HG03175 (cell line): ENCODE measurements around the gene PSMG2.
"Not testable (repeated sequence)": the region's sequence is repeated elsewhere in the genome, so short reads cannot be mapped to it uniquely, and the experiment has no call there.

ENCODE experiments used
- ATAC-seq: cut with Tn5 transposase; IDR thresholded peaks from one replicate; pipeline ENCODE4 v1.9.1; 2021; ENCODE audit warnings: mild to moderate bottlenecking, moderate library complexity; ENCODE audit not compliant: unreplicated experiment

Gene PSMG2

DNA sequence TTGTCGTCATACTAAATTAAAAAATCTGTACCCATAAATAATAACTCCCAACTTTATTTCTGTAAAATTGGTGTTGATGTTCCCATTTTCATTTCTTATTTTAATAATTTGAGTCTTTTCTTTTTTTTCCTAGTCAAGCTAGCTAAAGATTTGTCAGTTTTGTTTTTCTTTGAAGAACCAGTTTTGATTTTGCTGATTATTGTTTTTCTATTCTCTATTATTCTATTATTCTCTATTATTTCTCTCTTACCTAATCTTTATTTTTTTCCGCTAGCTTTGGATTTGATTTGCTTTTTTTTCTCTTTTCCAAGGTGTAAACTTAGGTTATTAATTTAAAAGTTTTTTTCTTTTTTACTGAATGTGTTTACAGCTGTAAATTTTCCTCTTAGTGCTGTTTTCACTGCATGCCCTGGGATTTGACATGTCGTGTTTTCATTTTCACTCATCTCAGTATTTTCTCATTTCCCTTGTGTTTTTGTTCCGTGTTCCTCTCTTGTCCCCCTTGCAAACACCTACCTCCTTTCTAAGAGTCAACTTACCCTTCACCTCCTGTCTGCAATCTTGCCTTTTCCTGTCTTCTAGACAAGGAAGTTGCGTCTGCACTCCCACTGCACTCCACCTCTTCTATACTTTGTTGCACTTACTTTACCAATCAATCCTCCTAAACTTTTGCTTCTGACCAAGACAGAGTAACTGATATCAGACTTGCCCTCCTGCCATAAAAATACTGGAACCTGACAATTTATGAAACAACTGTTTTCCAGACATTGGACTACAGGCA lies 18.8 kb downstream of the PSMG2 start:
- no peak for ATAC-seq

DNA sequence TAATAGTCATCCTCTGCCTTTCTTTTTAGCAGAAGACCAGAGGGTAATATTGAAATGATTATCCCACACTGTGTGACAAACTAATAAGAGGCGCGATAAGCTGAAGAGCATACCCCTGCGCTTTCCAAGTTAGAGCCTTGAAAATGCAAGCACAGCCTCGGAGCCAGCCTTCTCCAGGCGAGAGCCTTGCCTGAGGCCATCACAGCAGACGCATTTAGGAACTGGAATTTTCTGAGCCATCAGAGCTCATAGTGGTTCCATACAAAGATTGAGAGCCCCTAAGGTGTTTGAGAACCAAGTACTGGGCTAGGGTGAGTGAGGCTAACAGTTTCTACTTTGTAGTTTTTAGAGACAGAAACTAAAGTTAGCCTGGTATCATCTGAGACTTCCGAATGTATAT lies 19.9 kb downstream of the PSMG2 start:
- no peak for ATAC-seq

DNA sequence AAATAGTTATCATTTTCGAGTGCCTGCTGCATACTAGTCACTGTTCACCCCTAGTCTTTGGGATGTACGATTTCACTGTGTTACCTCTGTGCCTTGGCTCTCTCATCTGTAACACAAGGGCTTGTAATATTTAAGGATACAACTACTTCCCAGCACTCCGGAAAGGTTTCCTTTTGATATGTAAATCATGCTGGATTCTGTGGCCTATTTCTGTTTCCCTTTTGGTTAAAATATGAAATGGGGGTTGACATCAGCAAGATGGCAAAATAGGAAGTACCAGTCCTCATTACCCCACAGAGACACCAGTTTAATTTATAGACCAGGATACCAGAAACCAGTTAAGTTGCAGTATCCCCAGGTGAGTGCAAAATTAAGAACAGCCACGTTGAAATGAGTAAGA lies 23.5 kb downstream of the PSMG2 start:
- ATAC-seq: no peak

DNA sequence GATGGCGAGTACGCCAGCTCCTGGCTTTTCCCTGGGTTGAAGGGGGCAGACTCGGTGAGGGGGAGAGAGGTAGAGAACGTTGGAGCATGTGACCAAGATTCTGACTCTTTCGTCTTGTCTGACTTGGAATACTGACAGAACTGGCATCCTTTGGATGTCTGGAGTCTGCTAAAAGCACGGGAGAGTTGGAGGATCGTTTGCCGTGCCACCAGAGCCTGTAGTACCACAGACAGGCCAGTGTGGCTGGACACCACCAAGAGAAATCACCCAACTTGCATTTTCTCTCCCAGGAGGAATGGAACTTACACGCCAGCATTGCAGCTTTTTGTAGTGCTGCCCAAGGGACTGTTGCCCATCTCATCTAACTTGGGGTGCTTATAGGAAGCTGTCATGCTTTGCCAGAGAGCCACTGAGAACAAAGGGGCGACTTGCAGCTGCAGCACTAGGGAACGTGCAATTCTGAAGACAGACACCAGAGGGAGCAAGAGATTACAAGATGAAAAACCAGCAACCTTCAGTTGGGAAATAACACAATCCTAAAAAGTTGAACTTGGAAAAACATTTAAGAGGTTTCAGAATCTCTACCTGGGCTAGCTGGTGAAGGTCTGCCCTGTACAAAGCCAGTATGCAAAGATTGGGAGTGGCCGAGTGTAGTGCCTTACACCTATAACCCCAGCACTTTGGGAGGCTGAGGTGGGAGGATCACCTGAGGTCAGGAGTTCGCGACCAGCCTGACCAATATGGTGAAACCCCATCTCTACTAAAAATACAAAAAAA lies 24.1 kb downstream of the PSMG2 start:
- peak; percentile 51 for ATAC-seq

DNA sequence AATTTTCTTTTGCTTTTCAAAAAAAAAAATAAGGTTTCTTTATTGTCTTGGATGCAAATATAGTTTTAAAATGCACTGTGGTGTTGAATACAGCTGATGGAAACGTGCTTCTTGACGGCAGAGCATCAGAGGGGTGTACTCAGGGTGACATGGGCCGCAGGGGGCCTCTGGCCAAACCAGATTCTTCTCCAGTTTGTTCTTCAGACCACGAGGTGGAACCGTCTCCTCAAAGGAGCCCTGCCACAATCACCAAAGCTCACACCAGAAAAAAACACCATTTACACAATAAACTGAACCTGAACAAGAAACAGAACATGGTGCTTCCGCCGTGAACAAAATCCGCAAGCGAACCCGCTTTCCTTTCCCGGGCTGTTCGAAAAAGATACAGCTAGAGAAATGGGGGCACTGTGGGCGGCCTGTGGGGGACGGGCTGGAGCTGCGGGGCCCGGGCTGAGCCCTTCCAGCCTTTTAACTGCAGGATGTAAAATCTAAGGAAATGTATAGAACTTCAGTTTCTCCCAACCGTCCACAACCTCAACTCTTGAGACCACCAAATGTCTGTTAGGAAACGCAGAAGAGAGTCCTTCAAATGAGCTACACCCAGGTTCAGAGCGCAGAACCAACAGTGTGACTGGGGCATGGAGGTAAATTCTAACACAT lies 34.5 kb downstream of the PSMG2 start:
- ATAC-seq: no peak

DNA sequence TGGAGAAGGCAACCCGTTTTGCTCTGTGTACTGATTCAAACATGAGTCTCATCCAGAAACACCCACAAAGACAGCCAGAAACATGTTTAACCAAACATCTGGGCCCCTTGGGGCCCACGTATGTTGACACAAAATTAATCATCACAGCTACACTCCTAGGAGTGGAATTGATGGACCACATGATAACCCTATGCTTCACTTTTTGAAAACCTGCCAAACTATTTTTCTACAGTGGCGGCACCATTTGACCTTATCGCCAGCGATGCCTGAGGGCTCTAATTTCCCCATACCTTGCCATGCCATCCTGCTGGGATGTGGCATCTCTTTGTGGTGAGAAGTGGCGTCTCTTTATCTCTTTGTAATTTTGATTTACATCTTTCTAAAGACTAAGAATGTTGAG lies 38.5 kb downstream of the PSMG2 start:
- ATAC-seq: no peak

DNA sequence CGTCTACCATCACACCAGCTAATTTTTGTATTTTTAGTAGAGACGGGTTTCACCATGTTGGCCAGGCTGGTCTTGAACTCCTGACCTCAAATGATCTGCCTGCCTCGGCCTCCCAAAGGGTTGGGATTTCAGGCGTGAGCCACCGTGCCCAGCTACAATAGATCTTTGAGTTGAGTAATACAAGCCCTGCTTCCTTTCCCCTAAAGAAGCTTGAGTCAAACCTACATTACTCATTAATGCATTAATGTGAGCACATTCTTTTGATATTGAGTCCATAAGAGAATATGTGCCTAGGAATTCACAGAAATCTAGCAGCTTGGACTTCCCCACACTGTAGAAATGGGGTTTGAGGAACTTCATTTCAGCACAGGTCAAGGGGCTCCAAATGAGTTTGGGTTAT lies 39.6 kb downstream of the PSMG2 start:
- ATAC-seq: no peak

DNA sequence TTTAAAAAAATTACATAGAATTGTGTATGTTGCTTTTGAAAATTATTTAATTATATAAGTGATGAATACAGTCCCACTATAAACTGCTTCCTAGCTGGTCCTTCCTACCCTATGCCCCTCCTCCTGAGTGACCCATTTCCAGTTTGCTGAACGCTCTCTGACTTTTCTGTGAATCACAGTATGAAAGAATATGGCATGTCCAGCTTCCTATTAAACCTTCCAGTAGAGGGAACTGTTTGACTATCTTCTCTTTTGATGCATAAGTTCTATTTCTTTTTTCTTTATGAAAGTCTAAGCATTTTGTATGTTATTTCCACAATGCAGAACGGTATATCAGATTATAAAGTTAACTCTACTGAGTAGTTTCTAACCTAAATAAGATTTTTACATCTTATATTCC lies 41.3 kb downstream of the PSMG2 start:
- no peak for ATAC-seq

DNA sequence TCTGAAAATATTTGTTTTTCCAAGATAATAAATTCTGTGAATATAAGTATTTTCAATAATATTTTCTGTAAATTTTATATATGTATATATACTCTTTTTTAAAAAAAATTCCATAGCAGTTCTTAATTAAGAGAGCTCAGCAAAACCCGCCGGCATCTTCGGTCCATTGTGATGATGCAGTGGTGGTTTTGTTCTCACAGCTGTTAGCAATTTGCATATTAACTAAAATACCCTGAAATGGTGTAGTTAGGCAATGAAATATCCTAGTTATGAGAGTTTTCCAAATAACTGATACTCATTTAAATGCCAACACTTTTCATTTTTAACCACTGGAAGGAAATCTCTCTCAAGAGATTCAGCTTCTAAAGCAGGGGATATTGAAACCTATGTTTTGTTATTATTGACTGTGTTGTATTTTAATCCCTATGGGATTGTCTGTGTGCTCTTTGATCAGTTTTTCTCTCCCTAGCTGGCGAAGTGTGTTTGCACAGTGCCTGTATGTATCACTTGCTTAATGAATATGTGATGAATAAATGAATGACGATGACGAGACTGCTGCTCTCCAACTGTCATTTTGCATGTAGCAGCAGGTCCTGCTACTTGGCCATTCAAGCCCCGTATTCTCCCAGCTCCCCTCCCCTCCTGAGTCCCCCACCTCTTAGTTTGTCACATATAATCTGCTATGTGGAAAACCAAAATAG lies 42.4 kb downstream of the PSMG2 start:
- ATAC-seq: no peak

DNA sequence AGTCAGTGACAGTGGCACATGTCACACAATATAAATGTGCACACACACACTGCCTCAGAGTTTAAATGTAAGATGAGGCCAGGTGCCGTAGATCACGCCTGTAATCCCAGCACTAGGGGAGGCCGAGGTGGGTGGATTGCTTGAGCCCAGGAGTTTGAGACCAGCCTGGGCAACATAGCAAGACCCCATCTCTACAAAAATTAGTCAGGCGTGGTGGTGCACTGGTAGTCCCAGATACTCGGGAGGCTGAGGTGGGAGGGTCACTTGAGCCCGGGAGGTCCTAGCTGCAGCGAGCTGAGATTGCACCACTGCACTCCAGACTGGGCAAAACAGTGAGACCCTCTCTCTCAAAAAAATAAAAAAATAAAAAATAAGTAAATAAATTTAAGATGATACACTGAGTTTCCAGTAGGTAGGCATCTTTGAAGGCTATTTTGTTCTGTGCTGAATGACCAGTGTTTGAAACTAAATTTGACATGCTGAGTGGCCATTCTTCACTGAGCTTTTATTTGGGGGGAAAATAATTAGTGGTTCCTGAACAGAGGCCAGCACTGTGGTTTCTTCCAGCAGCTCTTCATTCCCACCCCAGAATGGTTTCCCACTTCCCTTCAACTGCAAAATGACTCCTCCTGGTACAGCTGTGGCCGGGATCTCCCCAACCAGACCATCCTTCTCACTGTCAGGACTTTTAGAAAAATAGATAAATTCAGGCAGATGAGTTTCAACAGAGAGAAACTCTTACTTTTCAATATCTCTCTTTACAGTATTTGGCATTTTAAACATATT lies 44.9 kb downstream of the PSMG2 start:
- no peak for ATAC-seq

DNA sequence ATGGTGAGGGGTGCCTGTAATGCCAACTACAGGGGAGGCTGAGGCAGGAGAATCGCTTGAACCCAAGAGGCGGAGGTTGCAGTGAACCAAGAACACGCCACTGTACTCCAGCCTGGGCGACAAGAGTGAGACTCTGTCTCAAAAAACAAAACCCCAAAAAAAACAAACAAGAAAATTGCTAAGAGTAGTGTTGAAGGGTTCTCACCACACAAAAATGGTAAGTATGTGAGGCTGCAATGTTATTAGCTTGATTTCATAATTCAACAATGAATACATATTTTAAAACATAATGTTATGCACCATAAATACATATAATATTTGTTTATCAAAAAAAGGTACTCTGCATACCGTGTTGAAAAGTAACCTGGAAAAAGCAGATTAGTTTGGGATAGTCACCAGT lies 45.8 kb downstream of the PSMG2 start:
- no peak for ATAC-seq

DNA sequence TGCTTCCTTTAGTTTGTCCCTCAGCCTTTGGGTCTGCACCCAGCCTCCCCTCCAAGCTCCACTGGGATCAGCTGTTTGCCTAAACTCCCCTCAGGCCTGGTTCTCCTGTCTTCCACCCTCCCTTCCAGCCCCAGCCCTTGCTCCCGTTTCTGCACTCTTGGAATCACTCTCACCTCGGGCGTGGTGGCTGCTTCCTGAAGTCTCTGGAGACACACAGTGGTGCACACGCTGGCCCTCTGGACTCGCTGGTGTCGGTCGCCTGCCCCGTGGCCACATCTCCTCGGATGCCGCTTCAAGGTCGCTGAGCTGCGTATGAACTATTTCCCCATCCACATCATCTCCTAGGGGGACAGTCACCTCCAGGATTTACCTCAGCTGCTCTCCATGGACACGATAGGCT lies 46.3 kb downstream of the PSMG2 start:
- no peak for ATAC-seq

DNA sequence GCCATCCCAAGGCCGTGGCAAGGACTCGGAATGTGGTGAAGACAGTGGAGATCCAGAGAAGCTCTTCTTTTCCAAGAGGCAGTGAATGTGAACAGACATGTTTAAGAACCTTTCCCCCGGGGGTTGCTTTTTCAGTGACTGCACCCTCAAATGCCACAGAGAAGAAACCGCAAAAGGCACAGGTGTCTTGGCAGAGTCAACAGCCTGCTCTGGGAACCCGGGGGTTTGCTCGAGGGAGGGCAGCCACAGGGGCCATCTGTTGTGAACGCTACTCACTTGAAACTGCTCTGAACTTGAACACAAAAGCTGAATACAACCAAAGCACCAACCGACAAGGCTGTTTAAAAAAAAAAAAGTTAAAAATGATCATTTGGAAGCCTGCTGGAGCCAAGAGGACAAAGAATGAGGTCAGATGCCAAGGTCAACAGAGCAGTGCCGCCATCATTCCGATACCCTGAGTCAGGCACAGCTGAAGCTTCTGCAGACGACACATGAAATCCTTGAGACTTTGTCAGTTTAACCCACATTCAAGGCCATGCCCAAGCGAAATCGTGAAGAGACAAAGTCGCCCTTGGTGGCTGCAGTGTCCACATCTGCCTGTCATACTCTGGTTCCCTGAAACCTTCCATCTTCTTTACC lies 47.4 kb downstream of the PSMG2 start:
- no peak for ATAC-seq

DNA sequence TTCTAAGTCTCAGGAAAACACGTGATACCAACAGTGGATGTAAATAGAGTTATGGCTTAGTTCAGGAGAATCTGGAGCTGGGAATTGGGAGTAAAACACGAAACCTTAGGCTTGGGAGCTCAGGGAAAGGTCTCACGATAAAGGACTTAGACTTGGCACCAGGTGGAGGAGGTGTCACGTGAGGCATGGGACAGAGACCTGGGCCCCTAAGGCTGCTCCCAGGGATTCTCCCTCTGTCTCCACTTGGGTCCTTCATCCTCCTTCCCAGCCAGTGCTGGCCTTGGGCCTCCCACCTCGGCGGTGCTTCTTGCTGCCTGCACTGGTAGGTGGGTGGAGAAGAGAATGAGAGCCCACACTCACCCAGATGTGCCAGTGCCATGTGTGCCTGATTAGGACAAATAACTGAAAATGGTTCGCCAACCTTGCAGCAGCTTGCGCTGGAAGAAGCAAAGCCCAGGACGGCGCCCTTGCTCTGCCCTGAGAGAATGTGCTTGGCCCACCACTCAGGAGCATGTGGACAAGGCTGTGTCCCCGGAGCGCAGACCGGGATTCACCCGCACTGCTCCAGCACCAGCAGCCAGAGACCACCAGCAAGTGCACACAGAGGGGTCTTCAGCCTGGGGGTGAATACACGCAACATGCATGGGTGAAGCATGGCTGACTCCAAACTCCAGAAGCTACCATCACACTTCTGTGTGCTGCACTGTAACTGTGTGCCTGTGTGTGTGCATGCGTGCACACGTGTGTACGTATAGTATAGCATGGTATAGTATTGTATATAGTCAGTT lies 48.1 kb downstream of the PSMG2 start:
- no peak for ATAC-seq

DNA sequence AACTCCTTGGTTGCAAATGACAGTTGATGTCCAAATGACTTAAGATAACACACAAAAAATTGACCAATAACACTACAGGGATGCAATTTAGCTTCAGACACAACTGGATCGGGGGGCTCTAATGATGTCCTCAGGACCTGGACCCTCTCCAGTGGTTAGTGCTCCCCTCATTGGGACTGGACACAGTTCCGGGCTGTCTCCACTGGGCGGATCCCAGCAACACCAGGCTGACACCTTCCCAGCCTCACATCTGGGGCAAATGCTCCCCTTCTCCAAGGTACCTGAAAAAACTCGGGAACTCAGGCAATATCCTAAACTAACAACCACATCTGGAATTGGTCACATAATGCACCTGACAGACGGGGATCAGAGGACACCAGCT lies 48.7 kb downstream of the PSMG2 start:
- ATAC-seq: no peak

DNA sequence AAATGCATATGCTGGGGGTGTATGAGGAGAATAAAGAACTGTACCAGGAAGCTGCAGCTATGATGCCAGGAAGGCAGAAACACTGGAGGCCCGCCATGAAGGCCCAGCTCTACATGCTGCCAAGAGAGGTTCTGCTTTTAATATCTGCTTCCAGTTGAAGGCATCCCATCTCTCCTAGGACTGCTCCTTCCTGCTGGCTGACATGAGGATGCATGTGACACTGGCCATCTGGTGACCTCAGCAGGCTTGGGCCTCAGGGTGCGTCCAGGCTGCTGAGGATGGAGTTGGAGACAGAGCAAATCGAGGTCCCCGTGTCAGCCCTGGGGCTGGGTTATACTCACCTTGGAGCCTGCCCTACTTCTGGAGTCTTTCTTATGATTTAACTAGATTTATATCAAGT lies 49.0 kb downstream of the PSMG2 start:
- ATAC-seq: no peak

DNA sequence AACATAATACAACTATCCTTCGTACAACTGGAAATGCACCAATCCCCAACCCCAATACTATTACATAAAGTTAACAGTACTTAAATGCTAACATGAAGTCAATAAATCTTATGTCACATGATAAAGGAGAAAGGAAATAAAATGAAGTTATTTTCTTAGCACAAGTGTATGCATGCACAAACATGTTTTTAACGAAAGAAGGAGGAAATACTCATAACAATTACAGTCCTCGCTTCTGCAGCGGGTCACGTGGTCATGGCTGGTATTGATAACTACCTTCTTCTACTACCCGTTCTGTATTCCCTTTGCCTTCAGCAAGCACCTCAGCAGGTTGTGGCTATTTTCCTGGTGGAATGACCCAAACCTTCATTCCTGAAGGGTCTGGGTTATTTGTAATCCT lies 51.7 kb downstream of the PSMG2 start:
- ATAC-seq: no peak

DNA sequence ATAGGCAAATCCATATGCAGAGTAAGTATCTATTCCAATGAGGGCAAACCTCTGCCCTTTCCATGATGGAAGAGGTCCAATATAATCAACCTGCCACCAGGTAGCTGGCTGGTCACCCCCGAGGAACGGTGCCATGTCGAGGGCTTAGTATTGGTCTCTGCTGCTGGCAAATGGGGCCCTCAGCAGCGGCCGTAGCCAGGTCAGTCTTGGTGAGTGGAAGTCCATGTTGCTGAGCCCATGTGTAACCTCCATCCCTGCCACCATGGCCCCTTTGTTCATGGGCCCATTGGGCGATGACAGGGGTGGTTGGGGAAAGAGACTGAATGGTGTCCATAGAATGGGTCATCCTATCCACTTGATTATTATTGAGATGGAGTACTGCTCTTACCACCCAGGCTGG lies 52.8 kb downstream of the PSMG2 start:
- not testable (repeated sequence) for ATAC-seq

DNA sequence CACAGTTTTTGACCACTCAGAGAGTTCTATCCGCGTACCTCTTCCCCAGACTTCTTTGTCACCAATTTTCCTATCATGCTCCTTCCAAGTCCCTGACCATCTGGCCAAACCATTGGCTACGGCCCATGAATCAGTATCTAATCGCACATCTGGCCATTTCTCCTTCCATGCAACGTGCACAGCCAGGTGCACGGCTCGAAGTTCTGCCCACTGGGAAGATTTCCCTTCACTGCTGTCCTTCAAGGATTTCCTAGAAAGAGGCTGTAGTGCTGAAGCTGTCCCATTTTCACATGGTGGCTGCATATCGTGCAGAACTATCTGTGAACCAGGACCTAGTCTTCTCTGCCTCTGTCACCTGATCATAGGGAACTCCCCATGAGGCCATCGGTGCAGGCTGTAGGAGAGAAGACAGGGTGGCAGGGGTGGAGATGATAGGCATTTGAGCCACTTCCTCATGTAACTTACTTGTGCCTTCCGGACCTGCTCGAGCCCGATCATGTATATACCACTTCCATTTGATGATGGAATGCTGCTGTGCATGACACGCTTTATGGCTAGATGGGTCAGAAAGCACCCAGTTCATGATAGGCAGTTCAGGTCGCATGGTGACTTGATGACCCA lies 53.9 kb downstream of the PSMG2 start:
- not testable (repeated sequence) for ATAC-seq
